ENCODE data around the gene POT1. TPM values are rescaled to one million over a fixed set of nuclear protein-coding genes. Genes with fewer than 3 reads are reported as not detected.

Gene POT1
- total and polyA plus RNA-seq, 12 donors: 5.1 to 24.7 (median 15.5) TPM

DNA sequence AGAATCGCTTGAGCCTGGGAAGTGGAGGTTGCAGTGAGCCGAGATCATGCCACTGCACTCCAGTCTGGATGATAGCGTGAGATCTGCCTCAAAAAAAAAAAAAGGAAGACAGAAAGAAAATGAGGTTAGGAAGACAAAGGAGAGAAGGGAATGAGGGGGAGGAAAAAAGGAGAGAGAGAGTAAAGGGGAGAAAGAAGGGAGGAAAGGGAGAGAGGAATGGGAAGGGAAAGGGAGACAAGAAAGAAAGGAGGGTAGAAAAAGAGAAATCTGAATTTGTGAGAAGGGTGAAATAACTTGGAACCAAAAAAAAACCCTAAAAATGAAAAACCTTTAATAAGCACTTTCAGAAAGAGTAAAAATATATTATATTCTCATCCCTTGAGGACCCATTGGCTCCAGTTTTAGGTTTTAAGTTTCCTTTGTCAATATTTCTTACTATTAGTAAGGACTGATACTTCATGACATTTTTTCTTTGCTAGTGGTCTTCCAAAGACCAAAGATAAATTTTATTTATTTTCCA lies 54.9 kb downstream of the POT1 start:
- Histone ChIP-seq H3K9me3 (no peaks in the 10 kb centered on the region), H3K27ac (no peak overlapping the region), H3K4me1 (no peaks in the 10 kb centered on the region), H3K27me3 (no peaks in the 10 kb centered on the region), H3K4me3 (no peak overlapping the region), H3K36me3 (peaks cover 0 to 9% (median 0%) of the 10 kb centered on the region in 9 donors)
- intact Hi-C loops (cut with DNase I): no loop called here
- TF ChIP-seq, protein P1, sequence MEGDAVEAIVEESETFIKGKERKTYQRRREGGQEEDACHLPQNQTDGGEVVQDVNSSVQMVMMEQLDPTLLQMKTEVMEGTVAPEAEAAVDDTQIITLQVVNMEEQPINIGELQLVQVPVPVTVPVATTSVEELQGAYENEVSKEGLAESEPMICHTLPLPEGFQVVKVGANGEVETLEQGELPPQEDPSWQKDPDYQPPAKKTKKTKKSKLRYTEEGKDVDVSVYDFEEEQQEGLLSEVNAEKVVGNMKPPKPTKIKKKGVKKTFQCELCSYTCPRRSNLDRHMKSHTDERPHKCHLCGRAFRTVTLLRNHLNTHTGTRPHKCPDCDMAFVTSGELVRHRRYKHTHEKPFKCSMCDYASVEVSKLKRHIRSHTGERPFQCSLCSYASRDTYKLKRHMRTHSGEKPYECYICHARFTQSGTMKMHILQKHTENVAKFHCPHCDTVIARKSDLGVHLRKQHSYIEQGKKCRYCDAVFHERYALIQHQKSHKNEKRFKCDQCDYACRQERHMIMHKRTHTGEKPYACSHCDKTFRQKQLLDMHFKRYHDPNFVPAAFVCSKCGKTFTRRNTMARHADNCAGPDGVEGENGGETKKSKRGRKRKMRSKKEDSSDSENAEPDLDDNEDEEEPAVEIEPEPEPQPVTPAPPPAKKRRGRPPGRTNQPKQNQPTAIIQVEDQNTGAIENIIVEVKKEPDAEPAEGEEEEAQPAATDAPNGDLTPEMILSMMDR (IDR thresholded peaks at IDR 0.05): no peak
- no peak for DNase-seq
- ATAC-seq: no peak
- 95 to 97% methylated on average over 3 of the region's 3 CpGs for WGBS, 2 donors

DNA sequence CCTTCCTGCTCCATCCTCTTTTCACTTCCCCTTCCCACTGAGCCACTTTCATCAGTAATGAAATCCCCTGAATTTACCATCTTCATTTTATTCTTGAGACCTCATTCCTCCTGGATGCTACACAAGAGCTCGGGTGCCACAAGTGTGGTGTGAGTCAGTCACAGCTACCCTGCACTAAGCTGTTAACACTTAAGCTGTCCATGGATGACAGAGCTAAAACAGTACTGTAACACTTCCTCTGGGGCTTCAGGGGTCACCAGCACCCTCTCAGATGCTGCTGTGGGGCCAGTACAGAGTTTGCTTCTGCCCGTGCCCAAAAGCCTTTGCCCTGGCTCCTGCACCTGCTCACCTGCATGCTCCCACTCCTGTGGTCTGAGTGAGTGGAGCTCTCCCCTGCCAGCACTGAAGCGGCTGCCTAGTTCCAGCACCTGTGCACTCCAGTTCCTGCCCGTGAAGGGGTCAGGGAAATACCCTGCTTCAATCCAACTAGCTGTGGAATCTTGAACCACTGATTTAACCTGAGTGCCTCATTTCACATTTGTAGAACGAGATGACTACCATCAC lies 71.9 kb downstream of the POT1 start:
- 82 to 92% methylated on average over 5 of the region's 5 CpGs for WGBS, 2 donors
- DNase-seq: no peak
- TF ChIP-seq, protein P1 (IDR thresholded peaks at IDR 0.05): no peak
- ATAC-seq: no peak
- H3K4me1 ChIP-seq: no peaks in the 10 kb centered on the region
- no peak overlapping the region for H3K4me3 ChIP-seq
- intact Hi-C loops (cut with DNase I): no loop called here
- H3K27ac ChIP-seq: no peak overlapping the region
- H3K27me3 ChIP-seq: no peaks in the 10 kb centered on the region
- peaks cover 0 to 64% (median 9%) of the 10 kb centered on the region in 9 donors for H3K36me3 ChIP-seq
- no peaks in the 10 kb centered on the region for H3K9me3 ChIP-seq

DNA sequence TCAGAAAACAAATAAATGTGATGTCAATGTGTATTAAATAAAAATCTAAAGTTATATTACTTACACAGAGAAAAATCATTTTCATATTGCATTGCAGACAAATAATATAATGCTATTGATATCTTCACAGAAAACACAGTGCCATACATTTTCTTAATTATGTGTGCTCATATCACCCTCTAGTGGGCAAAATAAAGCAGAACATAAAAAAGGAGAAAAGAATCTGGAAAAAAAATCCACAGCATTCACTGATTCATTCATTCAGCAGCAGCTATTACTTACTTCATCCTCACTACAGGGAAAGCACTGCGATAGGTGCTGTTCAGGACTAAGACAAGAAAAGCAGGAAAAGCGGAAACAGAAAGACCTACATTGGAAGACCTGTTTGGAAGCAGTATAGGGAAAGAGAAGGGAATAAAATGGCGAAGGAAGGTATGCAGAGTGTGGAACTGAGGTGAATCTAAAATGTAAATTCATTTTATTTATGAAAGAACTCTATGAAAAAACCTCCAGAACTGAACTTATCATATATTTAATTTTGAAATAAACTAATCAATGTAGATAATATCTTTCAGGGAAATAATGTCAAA lies 73.2 kb downstream of the POT1 start:
- intact Hi-C loops (cut with DNase I): no loop called here
- ATAC-seq (no peak), DNase-seq (no peak)
- WGBS, 2 donors: 82 to 91% methylated on average over 3 of the region's 3 CpGs
- TF ChIP-seq, protein P1 (IDR thresholded peaks at IDR 0.05): peak; percentile 25 to 68 (median 62)
- no peaks in the 10 kb centered on the region for H3K4me1 ChIP-seq
- H3K27ac ChIP-seq: no peak overlapping the region
- peaks cover 0 to 66% (median 9%) of the 10 kb centered on the region in 9 donors for H3K36me3 ChIP-seq
- H3K27me3 ChIP-seq: no peaks in the 10 kb centered on the region
- H3K9me3 ChIP-seq: no peaks in the 10 kb centered on the region
- H3K4me3 ChIP-seq: no peak overlapping the region

DNA sequence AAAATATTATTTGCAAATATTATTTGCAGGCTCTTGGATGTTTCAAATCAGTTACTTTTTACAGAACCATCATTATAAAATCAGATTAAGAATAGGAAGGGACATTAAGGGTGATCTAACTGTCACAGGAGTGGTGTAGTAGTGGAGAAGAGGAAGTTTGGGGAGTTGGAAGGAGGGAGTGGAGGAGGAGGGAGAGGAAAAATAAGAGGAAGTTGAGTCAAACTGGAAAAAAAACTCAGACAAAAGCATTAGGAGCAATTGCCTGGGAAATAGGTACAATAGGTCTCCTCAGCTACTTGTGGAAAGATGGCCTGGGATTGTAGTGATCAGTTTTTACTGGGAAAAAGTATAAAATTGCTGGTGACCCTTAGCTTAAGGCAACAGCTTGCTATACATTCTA lies 86.3 kb downstream of the POT1 start:
- Histone ChIP-seq H3K27me3 (no peaks in the 10 kb centered on the region), H3K4me3 (no peak overlapping the region), H3K9me3 (no peaks in the 10 kb centered on the region), H3K4me1 (no peaks in the 10 kb centered on the region), H3K36me3 (peaks cover 0 to 74% (median 13%) of the 10 kb centered on the region in 9 donors), H3K27ac (no peak overlapping the region)
- ATAC-seq: no peak
- TF ChIP-seq, protein P1 (IDR thresholded peaks at IDR 0.05): no peak
- intact Hi-C loops (cut with DNase I): no loop called here
- DNase-seq: no peak
